Smooth muscle cell (in vitro differentiated cells): ENCODE results near the gene SLC47A2. TPM values are rescaled to one million over a fixed set of nuclear protein-coding genes. Genes with fewer than 3 reads are reported as not detected.

Experiments used
- DNase-seq: peaks from one replicate; lab custom pipeline; 2025; ENCODE audit not compliant: unreplicated experiment; lab: John Stamatoyannopoulos, UW
- H2AFZ ChIP-seq: fragments of 200-600 bp; sonication (generic); 2 replicates; pipeline ENCODE4 v1.6.0; 2016; ENCODE audit warnings: antibody characterized with exemption, low read depth, mild to moderate bottlenecking
- H3F3A ChIP-seq: fragments of 200-600 bp; sonication (generic); 2 replicates; pipeline ENCODE4 v1.6.0; 2017; ENCODE audit warnings: antibody characterized with exemption, low read depth
- H3K27ac ChIP-seq: fragments of 200-600 bp; sonication (generic); 2 replicates; pipeline ENCODE4 v1.5.1; 2016; ENCODE audit warnings: low read depth, mild to moderate bottlenecking
- H3K27me3 ChIP-seq: fragments of 200-600 bp; sonication (generic); 2 replicates; pipeline ENCODE4 v1.6.1; 2016; ENCODE audit warnings: low read depth, mild to moderate bottlenecking
- H3K36me3 ChIP-seq: fragments of 200-600 bp; sonication (generic); 2 replicates; pipeline ENCODE4 v1.5.1; 2016; ENCODE audit warnings: low read depth
- H3K4me1 ChIP-seq: fragments of 200-600 bp; sonication (generic); 2 replicates; pipeline ENCODE4 v1.5.1; 2016; ENCODE audit warnings: low read depth
- H3K4me2 ChIP-seq: fragments of 200-600 bp; sonication (generic); 2 replicates; pipeline ENCODE4 v1.6.0; 2016; ENCODE audit warnings: mild to moderate bottlenecking
- H3K4me3 ChIP-seq: fragments of 200-600 bp; sonication (generic); 2 replicates; pipeline ENCODE4 v1.5.1; 2016; ENCODE audit warnings: mild to moderate bottlenecking
- H3K79me2 ChIP-seq: fragments of 200-600 bp; sonication (generic); 2 replicates; pipeline ENCODE4 v1.6.0; 2016; ENCODE audit warnings: low read depth, mild to moderate bottlenecking
- H3K9ac ChIP-seq: fragments of 200-600 bp; sonication (generic); 2 replicates; pipeline ENCODE4 v1.6.0; 2016; ENCODE audit warnings: low read depth
- H3K9me3 ChIP-seq: fragments of 200-600 bp; sonication (generic); replicated peaks from 2 replicates; pipeline ENCODE4 v1.5.1; 2016; ENCODE audit warnings: low read depth
- H4K20me1 ChIP-seq: fragments of 200-600 bp; sonication (generic); 2 replicates; pipeline ENCODE4 v1.6.0; 2016; ENCODE audit warnings: low read depth
- CTCF ChIP-seq: fragments of 200-600 bp; sonication (generic); IDR thresholded peaks from 2 replicates; pipeline ENCODE4 v1.5.1; 2017; ENCODE audit warnings: borderline replicate concordance, mild to moderate bottlenecking, antibody characterized with exemption; ENCODE audit not compliant: insufficient read depth, poor library complexity, severe bottlenecking
- WGBS: methylation state at CpG from one replicate; pipeline ENCODE4 v1.1.7; 2016; ENCODE audit warnings: low lambda C conversion rate; 5-methylcytosine and 5-hydroxymethylcytosine counted together
- polyA plus RNA-seq: library from polyadenylated mRNA; unstranded; fragments of >200 nt; fragmentation: Nextera tagmentation; extraction: Ambion mirVana; gene quantifications from 2 replicates; pipeline ENCODE4 v1.2.1, GENCODE V29; 2016
- total RNA-seq: library from RNA; depleted of rRNA; stranded (reverse); fragments of >200 nt; gene quantifications from 2 replicates; pipeline ENCODE4 v1.2.3, GENCODE V29; 2014

The SLC47A2 gene
- total and polyA plus RNA-seq, 2 experiments from 2014 or later = not detected

- 89% methylated on average over 22 of the region's 22 CpGs for WGBS
- Histone ChIP-seq H3K79me2 (no peaks in the 10 kb centered on the region), H3K9me3 (no peaks in the 10 kb centered on the region), H4K20me1 (no peaks in the 10 kb centered on the region), H3K27me3 (no peaks in the 10 kb centered on the region), H3K4me1 (peaks cover 36% of the 10 kb centered on the region), H2AFZ (no peak overlapping the region), H3F3A (no peaks in the 10 kb centered on the region), H3K4me3 (no peak overlapping the region), H3K9ac (no peak overlapping the region), H3K27ac (no peak overlapping the region), H3K36me3 (no peaks in the 10 kb centered on the region), H3K4me2 (no peak overlapping the region)
- no peak for DNase-seq
- no peak for TF ChIP-seq CTCF
Observed at GRCh38 chr17:19705771-19706770, 10.3 kb downstream of the SLC47A2 start.

- Histone ChIP-seq H3K4me3 (no peak overlapping the region), H3K79me2 (no peaks in the 10 kb centered on the region), H3F3A (no peaks in the 10 kb centered on the region), H2AFZ (no peak overlapping the region), H3K9me3 (no peaks in the 10 kb centered on the region), H3K36me3 (no peaks in the 10 kb centered on the region), H3K27me3 (no peaks in the 10 kb centered on the region), H3K4me1 (peaks cover 36% of the 10 kb centered on the region), H4K20me1 (no peaks in the 10 kb centered on the region), H3K4me2 (no peak overlapping the region), H3K9ac (no peak overlapping the region), H3K27ac (no peak overlapping the region)
- no peak for TF ChIP-seq CTCF
- no peak for DNase-seq
- WGBS = 90% methylated on average over 13 of the region's 13 CpGs
Observed at GRCh38 chr17:19705201-19705600, 11.2 kb downstream of the SLC47A2 start.

- Histone ChIP-seq H3K27me3 (no peaks in the 10 kb centered on the region), H3K9ac (no peak overlapping the region), H3K79me2 (no peaks in the 10 kb centered on the region), H3K27ac (no peak overlapping the region), H3K36me3 (no peaks in the 10 kb centered on the region), H3K4me2 (no peak overlapping the region), H3K4me1 (peaks cover 36% of the 10 kb centered on the region), H4K20me1 (no peaks in the 10 kb centered on the region), H3K9me3 (no peaks in the 10 kb centered on the region), H2AFZ (no peak overlapping the region), H3F3A (no peaks in the 10 kb centered on the region), H3K4me3 (no peak overlapping the region)
- no peak for DNase-seq
- 76% methylated on average over 17 of the region's 17 CpGs for WGBS
- no peak for TF ChIP-seq CTCF
Observed at GRCh38 chr17:19703828-19704613, 12.4 kb downstream of the SLC47A2 start.
